HG03095 (cell line): Measurements from ENCODE around the gene EPB41L5.
A peak's percentile ranks its signal among the peaks of the same experiment; 100 is the strongest.
"Not testable (repeated sequence)": the region's sequence is repeated elsewhere in the genome, so short reads cannot be mapped to it uniquely, and the experiment has no call there.

Experiments used
- ATAC-seq: cut with Tn5 transposase; IDR thresholded peaks from one replicate; pipeline ENCODE4 v1.9.1; 2021; ENCODE audit warnings: moderate library complexity; ENCODE audit not compliant: unreplicated experiment

EPB41L5 gene

GRCh38 chr2:120094795-120095194 lies 81.9 kb downstream of the EPB41L5 start:
- no peak for ATAC-seq

- no peak for ATAC-seq
These were observed 87.8 kb downstream of the EPB41L5 start for GRCh38 chr2:120100627-120101026.

- no peak for ATAC-seq
These were observed 91.0 kb downstream of the EPB41L5 start for GRCh38 chr2:120103723-120104467.

GRCh38 chr2:120104772-120105171 lies 91.9 kb downstream of the EPB41L5 start:
- ATAC-seq = no peak

GRCh38 chr2:120105360-120105759 lies 92.5 kb downstream of the EPB41L5 start:
- ATAC-seq = peak; percentile 67

GRCh38 chr2:120108049-120108448 lies 95.2 kb downstream of the EPB41L5 start:
- ATAC-seq = no peak

- peak; percentile 8 for ATAC-seq
These were observed 95.9 kb downstream of the EPB41L5 start for GRCh38 chr2:120108749-120109148.

GRCh38 chr2:120109186-120110061 lies 96.5 kb downstream of the EPB41L5 start:
- peak; percentile 43 for ATAC-seq

GRCh38 chr2:120110062-120110362 lies 97.1 kb downstream of the EPB41L5 start:
- ATAC-seq = no peak

GRCh38 chr2:120110507-120110906 lies 97.6 kb downstream of the EPB41L5 start:
- no peak for ATAC-seq

- ATAC-seq = no peak
These were observed 98.3 kb downstream of the EPB41L5 start for GRCh38 chr2:120111193-120111592.

GRCh38 chr2:120118018-120118417 lies 105.1 kb downstream of the EPB41L5 start:
- no peak for ATAC-seq

- no peak for ATAC-seq
These were observed 105.6 kb downstream of the EPB41L5 start for GRCh38 chr2:120118471-120118870.

- ATAC-seq = not testable (repeated sequence)
These were observed 108.5 kb downstream of the EPB41L5 start for GRCh38 chr2:120121337-120121736.

GRCh38 chr2:120123090-120123489 lies 110.2 kb downstream of the EPB41L5 start:
- no peak for ATAC-seq

- ATAC-seq = no peak
These were observed 112.3 kb downstream of the EPB41L5 start for GRCh38 chr2:120125195-120125594.

GRCh38 chr2:120128216-120128615 lies 115.3 kb downstream of the EPB41L5 start:
- ATAC-seq = no peak

- ATAC-seq = no peak
These were observed 119.3 kb downstream of the EPB41L5 start for GRCh38 chr2:120132190-120132589.

- no peak for ATAC-seq
These were observed 119.8 kb downstream of the EPB41L5 start for GRCh38 chr2:120132691-120133090.

GRCh38 chr2:120133572-120134244 lies 120.8 kb downstream of the EPB41L5 start:
- no peak for ATAC-seq

GRCh38 chr2:120134263-120134662 lies 121.4 kb downstream of the EPB41L5 start:
- no peak for ATAC-seq

GRCh38 chr2:120135013-120135412 lies 122.1 kb downstream of the EPB41L5 start:
- not testable (repeated sequence) for ATAC-seq
